H1 (cell line): ENCODE results near the gene SCGB3A1. TPM values are rescaled to one million over a fixed set of nuclear protein-coding genes. Genes with fewer than 3 reads are reported as not detected.

ENCODE experiments used
- CHD2 ChIP-seq: IDR thresholded peaks from 2 replicates; pipeline ENCODE4 v1.6.1; 2012; ENCODE audit warnings: low read length, improper control_type of control experiment
- JUND ChIP-seq: IDR thresholded peaks from 2 replicates; pipeline ENCODE4 v1.6.1; 2011; ENCODE audit warnings: mild to moderate bottlenecking, improper control_type of control experiment, low read length
- KDM4A ChIP-seq: IDR thresholded peaks from one replicate; pipeline ENCODE4 v1.7.1; 2012; ENCODE audit warnings: low read depth, mild to moderate bottlenecking, moderate library complexity, low read length, inconsistent platforms; ENCODE audit not compliant: severe bottlenecking
- POU5F1 ChIP-seq: IDR thresholded peaks from 2 replicates; pipeline ENCODE4 v1.6.1; 2011; ENCODE audit warnings: low read depth, mild to moderate bottlenecking, low read length, moderate library complexity
- RBBP5 ChIP-seq: IDR thresholded peaks from 2 replicates; pipeline ENCODE4 v1.7.1; 2012; ENCODE audit warnings: low read depth, mild to moderate bottlenecking, inconsistent platforms, low read length, moderate library complexity, borderline replicate concordance
- SAP30 ChIP-seq: fragments of 300-600 bp; sonication (generic); IDR thresholded peaks from 2 replicates; pipeline ENCODE4 v1.7.1; 2012; ENCODE audit warnings: low read length, moderate library complexity, mild to moderate bottlenecking, inconsistent platforms; ENCODE audit not compliant: insufficient read depth, insufficient replicate concordance
- polyA plus RNA-seq, 7 experiments: library from polyadenylated mRNA; depleted of rRNA in 3 of 7; stranded (reverse) in 5 of 7; unstranded in 2 of 7; fragments of >200 nt in 5 of 7; fragments of 200-250 nt in 2 of 7; gene quantifications; 1 replicate in 5 of 7; 2 replicates in 1 of 7; 4 replicates in 1 of 7; pipeline versions ENCODE4 v1.2.1 to v1.2.3, GENCODE V29; 2011 to 2013; ENCODE audit warnings: missing spikeins in 2 of 7, mixed read lengths in 2 of 7
- total RNA-seq: library from RNA; stranded (reverse); fragmentation: NEBNext Ultra II Directional; extraction: Animal tissue kit (Norgen Biotek cat#: 25700); gene quantifications from 2 replicates; pipeline ENCODE4 v1.2.1, GENCODE V29; 2021

The SCGB3A1 gene
- total and polyA plus RNA-seq, 2 of the 8 experiments (the other 6 are each of a cell fraction or from before 2014, with no cell fraction given): 0.20 TPM; not detected in 1

GRCh38 chr5:180609817-180610550, 18.7 kb upstream of the SCGB3A1 start (continued):
- no peak for TF ChIP-seq CHD2
- no peak for TF ChIP-seq KDM4A
- no peak for TF ChIP-seq POU5F1
- TF ChIP-seq SAP30: no peak
- no peak for TF ChIP-seq RBBP5
- TF ChIP-seq JUND: no peak
